Measurements from ENCODE around the gene ARL14.
A peak's percentile ranks its signal among the peaks of the same experiment; 100 is the strongest.

DNA sequence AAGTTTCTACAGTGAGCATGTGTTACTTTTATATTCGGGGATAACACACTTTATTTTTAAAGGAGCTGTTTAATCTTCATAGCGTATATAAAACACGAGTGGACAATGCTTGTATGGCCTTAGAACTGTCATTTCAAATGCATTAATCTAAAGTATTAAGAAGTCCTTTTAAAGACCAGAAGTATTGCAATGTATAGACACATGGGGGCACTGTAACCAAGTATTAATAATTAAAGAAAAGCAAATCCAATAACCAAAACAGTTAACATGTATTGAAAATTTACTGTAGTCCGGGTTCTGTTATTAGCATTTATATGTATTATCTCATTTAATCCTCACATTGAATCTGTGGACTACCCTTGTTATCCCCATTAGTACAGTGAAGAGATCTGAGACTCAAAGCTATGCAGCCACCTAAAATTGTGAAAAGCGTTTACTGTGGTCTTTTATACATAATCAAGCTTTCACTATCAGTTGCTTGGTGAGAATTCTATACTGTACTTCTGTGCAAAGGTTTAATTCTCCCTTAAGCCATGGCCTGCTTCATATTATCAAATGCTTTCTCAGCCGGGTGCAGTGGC lies 10.1 kb downstream of the ARL14 start:
- TF ChIP-seq, protein P1, sequence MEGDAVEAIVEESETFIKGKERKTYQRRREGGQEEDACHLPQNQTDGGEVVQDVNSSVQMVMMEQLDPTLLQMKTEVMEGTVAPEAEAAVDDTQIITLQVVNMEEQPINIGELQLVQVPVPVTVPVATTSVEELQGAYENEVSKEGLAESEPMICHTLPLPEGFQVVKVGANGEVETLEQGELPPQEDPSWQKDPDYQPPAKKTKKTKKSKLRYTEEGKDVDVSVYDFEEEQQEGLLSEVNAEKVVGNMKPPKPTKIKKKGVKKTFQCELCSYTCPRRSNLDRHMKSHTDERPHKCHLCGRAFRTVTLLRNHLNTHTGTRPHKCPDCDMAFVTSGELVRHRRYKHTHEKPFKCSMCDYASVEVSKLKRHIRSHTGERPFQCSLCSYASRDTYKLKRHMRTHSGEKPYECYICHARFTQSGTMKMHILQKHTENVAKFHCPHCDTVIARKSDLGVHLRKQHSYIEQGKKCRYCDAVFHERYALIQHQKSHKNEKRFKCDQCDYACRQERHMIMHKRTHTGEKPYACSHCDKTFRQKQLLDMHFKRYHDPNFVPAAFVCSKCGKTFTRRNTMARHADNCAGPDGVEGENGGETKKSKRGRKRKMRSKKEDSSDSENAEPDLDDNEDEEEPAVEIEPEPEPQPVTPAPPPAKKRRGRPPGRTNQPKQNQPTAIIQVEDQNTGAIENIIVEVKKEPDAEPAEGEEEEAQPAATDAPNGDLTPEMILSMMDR (IDR thresholded peaks at IDR 0.05), result peak in 3 of 6 experiments; percentile 22 to 48 (median 26)
- no peak for TF ChIP-seq POLR2A (IDR thresholded peaks at IDR 0.05)

Measured in esophagus squamous epithelium (tissue), 4 donors.